HG03025 (cell line): ENCODE measurements around the gene CTSW.
"Not testable (repeated sequence)": the region's sequence is repeated elsewhere in the genome, so short reads cannot be mapped to it uniquely, and the experiment has no call there.

Experiments used
- ATAC-seq: cut with Tn5 transposase; IDR thresholded peaks from one replicate; pipeline ENCODE4 v1.9.1; 2021; ENCODE audit warnings: mild to moderate bottlenecking, moderate library complexity; ENCODE audit not compliant: unreplicated experiment, low FRiP score

CTSW gene

DNA sequence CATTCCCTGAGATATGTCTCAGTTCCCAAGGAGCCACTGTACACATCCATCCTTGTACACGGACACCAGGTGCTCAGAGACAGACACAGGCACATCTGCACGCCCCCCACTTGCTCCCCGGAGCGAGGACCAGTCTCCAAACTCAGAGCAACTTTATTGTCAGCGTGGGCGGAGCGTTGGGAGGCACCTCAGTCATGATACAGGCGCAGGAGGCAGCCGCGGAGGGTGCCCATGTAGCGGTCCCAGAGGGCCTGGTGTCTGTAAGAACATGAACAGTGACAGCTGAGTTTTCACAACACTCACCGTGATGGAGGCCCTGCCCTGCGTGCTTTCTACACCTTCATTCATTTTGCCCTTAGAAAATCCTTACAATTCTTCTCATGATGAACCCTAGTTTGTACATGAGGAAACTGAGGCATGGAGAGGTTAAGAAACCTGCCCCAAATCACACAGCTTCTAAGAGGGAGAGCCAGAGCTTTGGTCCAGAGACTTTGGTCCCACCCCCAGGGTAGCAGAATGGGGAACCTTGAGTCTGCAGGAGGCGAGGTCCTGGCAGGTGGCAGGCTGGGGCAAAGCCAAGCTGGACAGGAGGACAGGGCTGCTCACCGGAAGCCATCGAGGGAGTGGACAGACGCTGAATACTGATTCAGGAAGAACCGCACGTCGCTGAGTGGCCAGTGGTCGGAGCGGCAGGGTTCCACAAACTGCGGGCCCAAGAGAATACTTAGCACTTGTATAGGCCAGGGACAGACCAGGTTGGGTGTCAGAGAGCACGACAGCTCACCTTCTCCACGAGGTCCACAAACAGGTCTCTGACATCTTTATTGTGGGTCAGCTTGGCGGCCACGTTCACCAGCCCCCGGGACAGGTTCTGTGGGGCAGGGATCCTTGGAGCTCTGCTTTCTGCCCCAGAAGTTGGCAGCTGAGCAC is 4.4 kb downstream of the CTSW start:
- no peak for ATAC-seq

DNA sequence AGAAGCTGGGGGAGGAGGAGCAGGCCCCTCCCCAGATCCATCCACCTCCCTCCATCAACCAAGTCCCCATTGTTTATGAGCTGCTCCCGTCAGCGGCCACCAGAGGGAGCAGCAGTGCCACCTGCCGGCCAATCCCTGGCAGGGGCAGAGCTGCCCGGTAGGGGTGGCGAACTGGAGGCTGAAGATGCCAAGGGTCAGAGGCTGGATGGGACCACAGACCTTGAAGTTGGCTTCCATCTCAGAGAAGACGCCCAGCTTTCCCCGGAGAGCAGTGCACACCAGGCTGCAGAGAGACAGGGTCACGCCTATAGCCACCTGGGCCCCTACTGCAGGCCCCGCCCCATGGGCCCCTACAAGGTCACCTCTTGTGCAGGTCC is 5.1 kb downstream of the CTSW start:
- ATAC-seq: no peak

DNA sequence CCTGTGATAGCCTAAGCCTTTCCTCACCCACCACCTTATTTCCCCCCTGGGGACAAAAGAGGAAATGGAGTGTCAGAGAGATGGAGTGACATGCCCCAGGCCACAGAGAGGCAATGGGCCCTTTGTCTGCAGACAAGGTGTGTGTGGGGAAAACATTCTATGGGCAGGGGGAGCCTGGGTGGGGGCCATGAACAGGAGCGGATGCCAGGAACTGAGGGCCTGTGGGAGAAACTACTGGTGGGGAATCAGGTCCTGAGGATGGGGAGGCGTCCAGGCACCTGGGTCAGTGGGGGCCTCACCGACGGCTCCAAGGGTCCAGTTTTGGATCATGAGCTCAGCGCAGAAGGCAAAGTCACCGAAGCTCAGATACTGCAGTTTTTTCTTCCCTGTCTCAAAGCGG is 5.6 kb downstream of the CTSW start:
- no peak for ATAC-seq

DNA sequence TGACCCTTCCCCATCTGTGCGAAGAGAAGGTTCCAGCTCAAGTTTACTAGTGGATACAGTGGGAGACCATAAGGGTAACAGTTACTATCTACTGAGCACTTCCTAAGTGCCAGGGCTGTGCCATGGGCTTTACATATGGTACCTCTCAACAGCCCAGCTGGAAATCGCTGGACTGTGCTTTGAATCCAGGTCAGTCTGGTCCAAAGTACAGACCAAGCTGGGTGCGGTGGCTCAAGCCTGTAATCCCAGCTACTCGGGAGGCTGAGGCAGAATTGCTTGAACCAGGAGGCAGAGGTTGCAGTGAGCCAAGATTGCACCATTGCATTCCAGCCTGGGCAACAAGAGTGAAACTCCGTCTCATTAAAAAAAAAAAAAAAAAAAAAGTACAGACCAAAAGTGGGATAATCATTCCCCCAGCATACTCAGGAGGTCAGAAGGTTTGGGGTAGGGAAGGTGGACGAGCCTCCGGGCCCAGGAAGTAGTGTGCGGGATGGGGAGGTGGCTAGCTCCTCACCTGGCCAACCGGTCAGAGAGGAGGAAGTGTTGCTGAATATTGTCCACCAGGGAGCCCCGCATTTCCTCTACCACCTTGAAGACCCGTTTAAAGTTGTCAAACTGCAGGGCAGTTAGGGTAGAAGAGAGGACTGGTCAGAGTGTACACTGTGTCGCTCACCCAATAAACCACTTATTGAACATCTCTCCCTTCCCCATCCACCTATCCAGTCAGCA is 6.3 kb downstream of the CTSW start:
- ATAC-seq: no peak

DNA sequence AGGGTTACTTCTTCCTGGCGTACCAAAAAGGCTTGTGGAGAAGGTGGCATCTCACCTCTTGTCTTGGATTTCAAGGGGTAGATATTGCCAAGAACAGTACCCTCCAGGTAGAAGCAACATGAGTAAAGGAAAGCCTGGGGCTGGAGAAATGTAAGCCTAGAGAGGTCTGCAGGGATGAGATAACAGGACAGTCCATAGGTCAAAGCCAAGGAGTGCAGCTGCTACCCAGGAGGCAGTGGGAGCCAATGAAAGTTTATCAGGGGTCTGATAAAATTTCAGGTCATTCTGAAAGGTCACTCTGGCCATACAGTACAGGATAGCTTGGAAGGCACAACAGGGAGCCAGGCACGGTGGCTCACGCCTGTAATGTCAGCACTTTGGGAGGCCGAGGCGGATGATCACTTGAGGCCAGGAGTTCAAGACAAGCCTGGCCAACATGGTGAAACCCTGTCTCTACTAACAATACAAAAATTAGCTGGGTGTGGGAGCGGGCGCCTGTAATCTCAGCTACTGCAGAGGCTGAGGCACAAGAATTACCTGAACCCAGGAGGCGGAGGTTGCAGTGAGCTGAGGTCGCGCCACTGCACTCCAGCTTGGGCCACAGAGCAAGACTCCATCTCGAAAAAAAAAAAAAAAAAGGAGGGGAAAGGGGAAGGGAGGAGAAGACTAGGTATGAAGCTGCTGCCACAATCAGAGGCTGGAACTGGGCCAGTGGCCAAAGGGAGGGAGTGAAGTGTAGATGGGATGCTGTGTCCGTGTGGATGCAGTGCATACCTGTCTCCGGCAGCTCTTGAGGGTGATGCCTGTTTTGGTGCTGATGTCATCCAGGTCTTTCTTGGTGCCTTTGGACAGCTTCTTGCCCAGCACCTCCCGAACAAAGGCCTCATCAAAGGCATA is 7.4 kb downstream of the CTSW start:
- ATAC-seq: no peak

DNA sequence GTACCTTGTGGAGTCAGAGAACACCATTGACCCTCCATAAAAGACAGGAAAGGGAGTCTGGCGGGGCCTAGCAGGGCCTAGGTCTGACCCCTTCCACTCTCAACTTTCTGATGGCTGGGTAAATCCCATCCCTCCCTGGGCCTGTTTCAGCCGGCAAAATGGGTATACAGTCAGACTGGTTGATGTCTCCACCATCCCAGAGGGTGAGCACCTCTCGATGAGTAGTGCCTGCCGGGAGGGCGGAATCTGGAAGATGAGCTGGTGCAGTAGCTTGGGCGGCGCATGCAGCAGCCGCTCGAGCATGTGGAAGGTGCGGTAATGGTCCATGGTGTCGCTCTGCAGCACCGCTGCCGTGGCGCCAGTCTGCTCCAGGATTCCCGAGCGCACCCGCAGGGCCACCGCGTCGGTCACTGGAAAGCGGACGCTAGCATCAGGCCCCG is 8.1 kb downstream of the CTSW start:
- no peak for ATAC-seq

DNA sequence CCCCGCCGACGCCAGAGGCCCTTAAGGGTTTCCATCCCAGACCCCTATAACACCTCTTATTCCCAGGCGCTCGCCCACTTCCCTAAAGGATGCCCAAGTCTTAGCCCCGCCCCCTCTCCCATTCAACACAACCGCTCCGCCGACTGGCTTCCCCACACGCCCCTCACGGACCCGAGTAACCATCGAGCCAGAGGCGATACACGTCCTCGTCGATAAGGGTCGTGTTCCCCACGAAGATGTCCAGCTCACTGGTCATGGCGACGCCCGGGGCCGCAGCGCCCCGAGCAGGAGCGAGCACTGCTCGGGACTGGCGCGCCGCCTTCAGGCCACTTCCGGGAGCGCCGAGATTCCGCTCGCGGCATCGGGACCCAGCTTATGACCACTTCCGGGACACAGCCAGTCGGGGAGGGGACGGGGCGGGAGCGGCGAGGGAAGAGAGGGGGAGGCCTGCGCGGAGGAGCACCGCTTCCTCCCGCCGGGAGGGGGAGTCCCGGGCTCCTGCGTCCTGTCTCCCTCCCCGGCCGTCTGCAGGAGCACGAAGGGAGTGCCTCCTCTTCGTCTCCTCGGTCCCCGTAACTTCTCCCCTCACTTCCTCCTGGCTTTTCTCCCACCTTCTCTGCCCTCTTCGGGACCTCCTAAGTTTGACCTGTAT is 8.7 kb downstream of the CTSW start, which contains the start of gene FIBP:
Gene FIBP, minus strand, starts transcription at position 309 of the 652 bp plus-strand sequence. Its CDS starts 53 bp downstream, at position 256.
- peak; percentile 50 for ATAC-seq

DNA sequence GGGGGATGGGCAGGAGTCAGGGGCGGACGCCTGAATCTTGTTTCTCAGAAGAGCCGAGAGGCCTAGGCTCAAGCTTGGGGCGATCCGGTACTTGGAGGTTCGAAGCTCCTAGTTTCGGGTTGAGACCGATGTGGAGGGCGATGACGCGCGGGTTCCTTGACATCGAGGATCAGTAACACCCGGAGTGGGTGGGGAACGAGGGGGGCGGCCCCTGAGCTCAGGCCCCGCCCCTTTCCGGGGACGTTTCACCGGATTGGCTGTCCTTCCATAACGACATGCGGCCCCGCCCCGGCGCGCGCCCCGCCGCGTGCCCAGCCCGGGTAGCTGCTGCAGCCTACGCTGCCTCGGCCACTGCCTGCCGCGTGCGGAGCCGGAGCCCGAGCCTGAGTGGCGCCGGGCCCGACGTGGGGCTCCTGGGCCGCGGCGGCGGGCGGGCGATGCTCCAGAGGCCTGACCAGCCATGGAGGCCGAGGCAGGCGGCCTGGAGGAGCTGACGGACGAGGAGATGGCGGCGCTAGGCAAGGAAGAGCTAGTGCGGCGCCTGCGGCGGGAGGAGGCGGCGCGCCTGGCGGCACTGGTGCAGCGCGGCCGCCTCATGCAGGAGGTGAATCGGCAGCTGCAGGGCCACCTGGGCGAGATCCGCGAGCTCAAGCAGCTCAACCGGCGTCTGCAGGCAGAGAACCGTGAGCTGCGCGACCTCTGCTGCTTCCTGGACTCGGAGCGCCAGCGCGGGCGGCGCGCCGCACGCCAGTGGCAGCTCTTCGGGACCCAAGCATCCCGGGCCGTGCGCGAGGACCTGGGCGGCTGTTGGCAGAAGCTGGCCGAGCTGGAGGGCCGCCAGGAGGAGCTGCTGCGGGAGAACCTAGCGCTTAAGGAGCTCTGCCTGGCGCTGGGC is 10.9 kb downstream of the CTSW start, which contains the start of gene CCDC85B:
Gene CCDC85B, plus strand, starts transcription at position 350 of the 895 bp plus-strand sequence. Its CDS starts 111 bp downstream, at position 461.
- peak; percentile 40 for ATAC-seq

DNA sequence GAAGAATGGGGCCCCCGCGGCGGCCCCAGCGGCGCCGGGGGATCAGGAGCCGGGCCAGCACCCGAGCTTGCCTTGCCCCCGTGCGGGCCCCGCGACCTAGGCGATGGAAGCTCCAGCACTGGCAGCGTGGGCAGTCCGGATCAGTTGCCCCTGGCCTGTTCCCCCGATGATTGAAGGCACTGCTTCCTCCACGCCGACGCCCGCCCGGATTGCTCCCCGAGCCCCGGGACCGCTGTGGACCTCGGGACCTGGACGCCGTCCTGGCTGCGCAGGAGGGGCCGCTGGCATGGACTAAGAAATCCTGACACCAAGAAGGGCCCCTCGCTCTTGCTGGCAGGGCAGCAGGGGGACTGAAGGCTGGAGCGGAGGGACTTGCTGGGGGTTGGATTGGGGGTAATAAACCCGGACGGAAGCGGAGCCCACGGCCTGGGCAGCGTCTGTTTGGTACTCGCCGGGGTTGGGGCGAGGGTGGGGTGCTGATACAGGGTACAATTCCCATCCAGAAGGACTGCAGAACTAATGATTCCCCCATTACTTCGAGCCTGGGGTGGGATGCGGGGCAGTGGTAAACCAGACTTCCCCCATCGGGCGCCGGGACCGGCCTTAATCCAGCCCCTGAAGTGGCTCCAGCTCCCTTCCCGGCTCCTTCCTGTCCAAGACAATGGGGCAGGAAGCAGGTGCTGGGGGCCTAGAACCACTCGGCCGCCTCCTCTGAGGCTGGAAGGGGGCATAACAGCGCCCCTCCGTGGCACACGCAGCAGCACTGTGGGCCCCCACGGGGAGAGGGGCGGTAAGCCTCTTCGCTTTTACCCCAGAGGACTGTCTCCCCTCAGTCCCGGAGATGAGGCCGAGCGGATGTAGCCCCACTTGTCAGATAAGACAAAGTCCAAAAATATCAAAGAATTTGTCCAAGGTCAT is 11.8 kb downstream of the CTSW start:
- ATAC-seq: no peak

DNA sequence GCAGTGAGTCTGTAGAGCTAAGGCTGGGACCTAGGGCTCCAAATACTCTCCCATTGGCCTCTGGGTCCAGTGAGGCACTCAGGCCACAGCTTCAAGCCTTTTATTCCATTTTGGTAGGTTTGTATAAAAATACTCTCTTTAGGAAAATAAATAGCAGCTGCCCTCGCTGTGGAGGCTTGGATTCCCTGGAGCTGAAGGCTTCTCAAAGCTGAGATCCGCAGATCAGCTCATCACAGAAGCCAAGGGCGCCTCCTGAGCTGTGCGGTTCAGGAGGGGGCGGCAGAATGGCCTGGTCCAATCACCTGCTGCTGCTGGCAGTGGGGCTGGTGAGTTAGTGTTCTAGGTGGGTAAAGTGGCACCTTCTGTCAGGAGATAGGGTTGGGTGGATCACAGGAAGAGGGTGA is 12.5 kb downstream of the CTSW start:
- ATAC-seq: not testable (repeated sequence)

DNA sequence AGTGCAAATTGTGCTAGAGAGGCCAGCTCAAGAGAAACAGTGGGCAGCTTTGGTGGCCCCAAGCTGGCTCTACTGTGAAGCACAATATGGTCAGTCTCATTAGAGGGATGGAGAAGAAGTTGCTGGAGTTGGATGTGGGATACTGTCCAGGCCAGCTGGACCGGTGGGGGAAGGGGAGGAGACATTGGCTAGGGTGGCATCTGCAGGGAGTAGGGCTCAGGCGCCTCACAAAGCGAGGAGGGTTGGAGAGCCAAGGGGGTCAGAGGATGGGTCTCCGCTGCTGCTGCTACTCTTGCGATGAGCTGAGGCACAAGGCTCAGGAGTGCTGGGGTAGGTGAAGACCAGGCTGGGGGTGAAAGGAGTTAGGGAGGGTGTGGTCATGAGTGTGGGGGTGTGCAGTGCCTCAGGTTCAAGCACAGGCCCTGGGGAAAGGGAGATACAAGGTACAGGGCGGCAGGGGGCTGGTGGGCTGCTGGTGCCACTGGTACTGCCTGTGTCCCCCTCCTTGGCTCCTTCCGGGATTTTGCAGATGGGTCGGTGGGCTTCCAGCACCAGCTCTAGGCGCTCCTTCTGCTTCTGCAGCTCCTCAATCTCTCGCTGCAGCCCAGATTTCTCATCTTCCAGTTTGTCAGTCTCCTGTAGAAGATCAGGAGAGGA is 13.2 kb downstream of the CTSW start:
- no peak for ATAC-seq

DNA sequence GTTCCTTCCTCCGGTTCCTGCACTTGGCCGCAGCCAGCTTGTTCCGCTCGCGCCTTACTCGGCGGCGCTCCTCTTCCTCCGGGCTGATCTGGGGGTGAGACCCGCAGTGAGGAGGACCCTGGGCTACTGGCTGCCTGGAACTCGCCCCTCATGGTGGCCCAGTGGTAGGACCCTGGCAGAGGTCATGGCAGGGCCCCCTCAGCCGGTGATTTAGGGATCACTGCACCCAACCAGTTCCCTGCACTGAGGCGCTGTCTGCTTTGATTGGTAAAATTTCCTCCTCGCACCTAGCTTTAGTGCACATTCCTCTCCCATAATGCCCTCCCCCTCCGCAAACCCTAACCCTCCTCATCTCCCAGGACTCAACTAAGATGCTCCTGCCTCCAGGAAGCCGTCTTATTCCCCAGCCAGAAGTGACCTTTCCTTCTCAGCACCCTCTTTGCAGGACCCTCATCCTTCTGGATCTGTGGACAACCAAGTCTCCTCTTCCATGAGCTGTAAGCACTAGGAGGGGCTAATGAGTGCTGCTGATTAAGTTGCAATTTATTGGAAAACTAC is 14.5 kb downstream of the CTSW start:
- no peak for ATAC-seq

DNA sequence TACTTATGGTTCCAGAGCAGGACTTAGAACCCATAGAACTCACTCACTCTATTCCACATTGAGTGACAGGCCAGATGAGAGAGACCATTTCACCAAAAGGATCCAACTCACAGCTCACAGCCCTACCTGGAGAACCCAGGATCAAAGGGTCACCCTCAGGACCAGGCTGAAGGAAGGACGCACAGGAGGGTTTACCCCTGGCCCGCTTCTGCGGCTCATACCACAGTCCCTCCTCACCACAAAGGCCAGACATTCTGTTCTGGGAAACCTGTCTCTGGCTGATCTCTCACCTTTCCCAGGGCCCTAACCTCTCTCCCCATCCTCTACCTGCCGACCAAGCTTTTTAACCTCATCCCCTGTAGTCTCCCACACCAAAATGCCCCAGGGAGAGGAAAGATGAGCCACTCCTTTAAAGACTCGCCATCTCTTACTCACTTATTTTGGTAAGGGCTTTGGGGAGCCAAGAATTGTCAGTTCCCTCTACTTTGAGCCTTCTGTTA is 15.9 kb downstream of the CTSW start:
- no peak for ATAC-seq

DNA sequence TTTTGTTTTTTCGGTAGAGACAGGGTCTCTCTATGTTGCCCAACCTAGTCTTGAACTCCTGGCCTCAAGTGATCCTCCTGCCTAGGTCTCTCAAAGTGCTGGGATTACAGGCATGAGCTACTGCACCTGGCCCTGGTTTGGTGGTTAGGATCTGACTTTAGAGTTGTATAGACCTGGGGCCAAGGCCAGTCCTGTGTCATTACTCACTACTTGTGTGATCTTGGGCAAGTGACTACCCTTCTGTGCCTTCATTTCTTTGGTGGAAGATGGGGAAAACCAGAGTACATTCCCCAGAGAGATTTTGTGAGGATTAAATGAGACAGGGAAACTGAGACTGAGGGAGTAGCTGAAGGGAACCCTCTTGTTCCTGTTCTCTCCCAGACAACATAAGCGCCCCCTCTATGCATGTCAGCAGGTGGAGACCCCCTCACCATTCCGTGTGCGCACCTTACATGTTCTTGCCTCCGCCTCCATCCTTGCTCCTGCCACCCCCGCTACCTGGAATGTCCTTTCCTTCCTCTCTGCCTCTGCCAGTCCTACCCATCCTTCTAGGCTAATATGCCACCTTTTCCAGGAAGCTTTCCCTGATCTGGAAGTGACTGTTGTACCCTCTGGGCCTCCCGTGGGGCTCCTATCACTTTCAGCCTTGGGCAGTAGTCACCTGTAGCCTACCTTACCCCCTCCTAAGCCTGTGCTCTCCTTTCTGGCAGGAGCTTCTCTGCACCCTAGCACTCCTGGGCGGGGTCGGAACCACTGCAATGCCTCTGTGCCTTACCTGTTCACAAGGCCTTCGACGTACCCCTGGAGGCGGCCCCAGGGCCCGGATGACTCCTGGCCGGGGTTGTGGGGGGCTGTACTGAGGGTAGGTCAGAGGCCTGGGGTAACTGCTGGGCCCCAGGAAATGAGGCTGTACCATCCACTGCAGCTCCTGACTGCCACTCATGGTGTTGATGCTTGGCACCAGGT is 16.7 kb downstream of the CTSW start:
- ATAC-seq: no peak

DNA sequence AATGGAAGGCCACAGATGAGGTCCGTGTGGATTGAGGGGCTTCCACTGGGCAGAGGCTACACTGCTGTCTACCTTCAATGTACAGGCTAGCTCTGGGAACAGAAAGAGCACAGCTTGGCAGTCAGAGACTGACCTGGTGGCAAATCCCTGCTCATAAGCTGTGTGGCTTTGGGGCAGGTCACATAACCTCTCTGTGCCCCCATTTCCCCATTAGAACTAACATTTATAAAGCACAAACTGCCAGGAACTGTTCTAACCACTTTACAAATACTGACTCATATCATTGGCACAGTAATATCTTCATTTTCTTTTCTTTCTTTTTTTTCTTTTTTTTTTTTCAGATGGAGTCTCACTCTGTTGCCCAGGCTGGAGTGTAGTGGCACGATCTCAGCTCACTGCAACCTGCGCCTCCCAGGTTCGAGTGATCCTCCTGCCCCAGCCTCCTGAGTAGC is 17.4 kb downstream of the CTSW start:
- ATAC-seq: no peak
